IMR-90 (cell line): ENCODE results near the gene UBASH3A. TPM values are rescaled to one million over a fixed set of nuclear protein-coding genes. Genes with fewer than 3 reads are reported as not detected.

ENCODE experiments used
- ATAC-seq: fragments of 200-7000 bp; cut with Tn5 transposase; 2 replicates; pipeline ENCODE4 v1.9.1; 2020; ENCODE audit warnings: low read depth, mild to moderate bottlenecking, moderate library complexity
- BruUV-seq: library from RNA; stranded (reverse); fragments of 400-500 nt; replicated peaks from 2 replicates; lab custom pipeline; 2021; lab: Mats Ljungman, UMichigan
- CTCF ChIA-PET: fragments of 300-600 bp; formaldehyde crosslinking; extraction: SDS; loops from one replicate; lab custom pipeline; 2021; ENCODE audit warnings: antibody characterized with exemption; lab: Yijun Ruan, JAX
- POLR2A ChIA-PET: fragments of 300-600 bp; sonication (Branson Sonifier 250); formaldehyde crosslinking; loops from one replicate; lab custom pipeline; 2022; ENCODE audit warnings: antibody characterized with exemption; ENCODE audit not compliant: unreplicated experiment; lab: Charles Lee
- DNase-seq: peaks from one replicate; pipeline ENCODE4 v3.0.0; 2013
- H2AFZ ChIP-seq: replicated peaks from 2 replicates; pipeline ENCODE3; 2013; ENCODE audit warnings: low read length, mild to moderate bottlenecking; ENCODE audit not compliant: poor library complexity
- H2AK5ac ChIP-seq: 2 replicates; pipeline ENCODE4 v1.6.1; 2013; ENCODE audit warnings: low read depth, low read length, inconsistent platforms
- H2AK9ac ChIP-seq: replicated peaks from 2 replicates; pipeline ENCODE3; 2013; ENCODE audit warnings: mild to moderate bottlenecking, low read depth, low read length, moderate library complexity; ENCODE audit not compliant: poor library complexity
- H2BK120ac ChIP-seq: 2 replicates; pipeline ENCODE4 v1.6.1; 2013; ENCODE audit warnings: low read depth, low read length, inconsistent platforms
- H2BK15ac ChIP-seq: 3 replicates; pipeline ENCODE4 v1.6.1; 2013; ENCODE audit warnings: low read depth, low read length, inconsistent platforms
- H2BK20ac ChIP-seq: 2 replicates; pipeline ENCODE4 v1.6.1; 2013; ENCODE audit warnings: low read depth, mild to moderate bottlenecking, inconsistent platforms, low read length, moderate library complexity
- H2BK5ac ChIP-seq: 2 replicates; pipeline ENCODE4 v1.6.1; 2013; ENCODE audit warnings: mild to moderate bottlenecking, low read depth, low read length, inconsistent platforms; ENCODE audit not compliant: poor library complexity, severe bottlenecking
- H3K14ac ChIP-seq: replicated peaks from 2 replicates; pipeline ENCODE4 v1.6.1; 2013; ENCODE audit warnings: low read depth, low read length, inconsistent platforms
- H3K18ac ChIP-seq: 2 replicates; pipeline ENCODE4 v1.6.1; 2013; ENCODE audit warnings: low read depth, low read length, control low read depth
- H3K23ac ChIP-seq: 2 replicates; pipeline ENCODE4 v1.6.1; 2013; ENCODE audit warnings: low read depth, low read length, inconsistent platforms
- H3K27ac ChIP-seq: 2 replicates; pipeline ENCODE4 v1.5.1; 2013; ENCODE audit warnings: mild to moderate bottlenecking, control low read depth, low read length; ENCODE audit not compliant: insufficient read depth
- H3K27me3 ChIP-seq: 2 replicates; pipeline ENCODE4 v1.6.1; 2013; ENCODE audit warnings: low read length; ENCODE audit not compliant: control insufficient read depth, insufficient read depth
- H3K36me3 ChIP-seq: 2 replicates; pipeline ENCODE4 v1.6.1; 2013; ENCODE audit warnings: low read length, mixed read lengths; ENCODE audit not compliant: control insufficient read depth, insufficient read depth
- H3K4ac ChIP-seq: 2 replicates; pipeline ENCODE4 v1.6.1; 2013; ENCODE audit warnings: low read depth, low read length, inconsistent platforms
- H3K4me1 ChIP-seq: 2 replicates; pipeline ENCODE4 v1.6.1; 2013; ENCODE audit warnings: low read length, mixed read lengths; ENCODE audit not compliant: control insufficient read depth, insufficient read depth
- H3K4me2 ChIP-seq: 2 replicates; pipeline ENCODE4 v1.6.1; 2013; ENCODE audit warnings: low read depth, mild to moderate bottlenecking, control low read depth, low read length, moderate library complexity
- H3K4me3 ChIP-seq: 2 replicates; pipeline ENCODE4 v1.5.1; 2013; ENCODE audit warnings: low read depth, mild to moderate bottlenecking, control low read depth, low read length, moderate library complexity; ENCODE audit not compliant: insufficient read depth
- H3K56ac ChIP-seq: 2 replicates; pipeline ENCODE4 v1.6.1; 2013; ENCODE audit warnings: low read length, inconsistent platforms; ENCODE audit not compliant: insufficient read depth; ENCODE audit errors: extremely low read depth
- H3K79me1 ChIP-seq, 2 experiments: 2 replicates each; pipeline ENCODE4 v1.6.1; 2013; ENCODE audit warnings: low read length in 2 of 2, inconsistent platforms in 1 of 2, low read depth in 1 of 2
- H3K9ac ChIP-seq: 2 replicates; pipeline ENCODE4 v1.6.1; 2013; ENCODE audit warnings: low read depth, low read length, control low read depth
- H3K9me1 ChIP-seq: 2 replicates; pipeline ENCODE4 v1.6.1; 2013; ENCODE audit warnings: low read length, inconsistent platforms; ENCODE audit not compliant: insufficient read depth
- H3K9me3 ChIP-seq: 2 replicates; pipeline ENCODE4 v1.6.1; 2013; ENCODE audit warnings: low read length; ENCODE audit not compliant: control insufficient read depth, insufficient read depth
- H4K20me1 ChIP-seq: 2 replicates; pipeline ENCODE4 v1.6.1; 2013; ENCODE audit warnings: low read length, inconsistent platforms; ENCODE audit not compliant: insufficient read depth
- H4K5ac ChIP-seq: 2 replicates; pipeline ENCODE4 v1.6.1; 2013; ENCODE audit warnings: mild to moderate bottlenecking, low read depth, low read length, control low read depth
- H4K8ac ChIP-seq, 2 experiments: 2 replicates each; pipeline ENCODE4 v1.6.1; 2013; ENCODE audit warnings: low read depth in 2 of 2, low read length in 2 of 2, control low read depth in 1 of 2, inconsistent platforms in 1 of 2
- H4K91ac ChIP-seq: 2 replicates; pipeline ENCODE4 v1.6.1; 2013; ENCODE audit warnings: low read depth, low read length, inconsistent platforms; ENCODE audit not compliant: insufficient read depth
- BHLHE40 ChIP-seq: fragments of 150-350 bp; IDR thresholded peaks from 2 replicates; pipeline ENCODE4 v1.6.1; 2016; ENCODE audit warnings: mild to moderate bottlenecking, low read depth, low read length
- CEBPB ChIP-seq: IDR thresholded peaks from 2 replicates; pipeline ENCODE4 v1.6.1; 2012; ENCODE audit warnings: low read depth, low read length, improper control_type of control experiment
- ELK1 ChIP-seq: fragments of 150-350 bp; IDR thresholded peaks from 2 replicates; pipeline ENCODE4 v1.6.1; 2016; ENCODE audit warnings: low read depth, mild to moderate bottlenecking, low read length, moderate library complexity, borderline replicate concordance
- FOS ChIP-seq: fragments of 150-350 bp; IDR thresholded peaks from 2 replicates; pipeline ENCODE4 v1.6.1; 2016; ENCODE audit warnings: low read depth, low read length
- MAZ ChIP-seq: IDR thresholded peaks from 2 replicates; pipeline ENCODE4 v1.6.1; 2012; ENCODE audit warnings: low read depth, mild to moderate bottlenecking, low read length, improper control_type of control experiment, moderate library complexity, borderline replicate concordance
- RAD21 ChIP-seq: IDR thresholded peaks from 2 replicates; pipeline ENCODE4 v1.6.1; 2012; ENCODE audit warnings: low read length, improper control_type of control experiment
- RCOR1 ChIP-seq: IDR thresholded peaks from 2 replicates; pipeline ENCODE4 v1.6.1; 2012; ENCODE audit warnings: mild to moderate bottlenecking, low read length, improper control_type of control experiment; ENCODE audit not compliant: insufficient replicate concordance
- RFX5 ChIP-seq: IDR thresholded peaks from 2 replicates; pipeline ENCODE4 v1.8.0; 2012; ENCODE audit warnings: low read depth, mild to moderate bottlenecking, low read length, moderate library complexity
- SMC3 ChIP-seq: fragments of 150-350 bp; IDR thresholded peaks from 2 replicates; pipeline ENCODE4 v1.6.1; 2016; ENCODE audit warnings: low read depth, mild to moderate bottlenecking, antibody characterized with exemption, low read length, moderate library complexity
- USF2 ChIP-seq: fragments of 150-350 bp; IDR thresholded peaks from 2 replicates; pipeline ENCODE4 v1.6.1; 2017; ENCODE audit warnings: mild to moderate bottlenecking, antibody characterized with exemption, low read length, low read depth
- WGBS, 2 experiments: methylation state at CpG; one replicate each; pipeline versions ENCODE4 v1.1.5 to v1.1.7; 2013; ENCODE audit warnings: missing lambda C conversion rate in 2 of 2; ENCODE audit not compliant: insufficient read length in 1 of 2; ENCODE audit errors: extremely low coverage in 2 of 2; 5-methylcytosine and 5-hydroxymethylcytosine counted together
- dilution Hi-C: fragments of 300-500 bp; cut with HindIII; formaldehyde crosslinking; loops from one replicate; pipeline ENCODE4 v1.14.3; 2018; ENCODE audit warnings: low sequenced_read_pairs; ENCODE audit not compliant: unreplicated experiment
- in situ Hi-C: fragments of 300-500 bp; cut with MboI; formaldehyde crosslinking; loops from 3 replicates; pipeline ENCODE4 v1.14.3; 2019; ENCODE audit warnings: low sequenced_read_pairs, inconsistent platforms, mixed read lengths
- intact Hi-C: fragments of 100-400 bp; cut with micrococcal nuclease; formaldehyde crosslinking; loops from 2 replicates; pipeline ENCODE4 v1.10.0; 2022
- polyA plus RNA-seq, 3 experiments: library from polyadenylated mRNA; depleted of rRNA; stranded (reverse); fragments of >200 nt; gene quantifications; 2 replicates each; pipeline ENCODE4 v1.2.3, GENCODE V29; 2012; ENCODE audit warnings: low replicate concordance in 1 of 3
- total RNA-seq: library from RNA; depleted of rRNA; stranded (reverse); fragments of >200 nt; gene quantifications from 2 replicates; pipeline ENCODE4 v1.2.3, GENCODE V29; 2012

The UBASH3A gene
- total and polyA plus RNA-seq, 2 of the 4 experiments (the other 2 are of a cell fraction), result not detected

GRCh38 chr21:42384989-42385388 is 18.7 kb upstream of the UBASH3A start:
- no peak overlapping the region for H3K14ac ChIP-seq
- no peak overlapping the region for H3K4me3 ChIP-seq
- DNase-seq (no peak), ATAC-seq (no peak)
- no peak overlapping the region for H2AFZ ChIP-seq
- no peak overlapping the region for H3K18ac ChIP-seq
- H4K20me1 ChIP-seq, result no peaks in the 10 kb centered on the region
- no peak overlapping the region for H2AK5ac ChIP-seq
- no peaks in the 10 kb centered on the region for H3K79me1 ChIP-seq
- POLR2A ChIA-PET, result no interaction called here
- no peak overlapping the region for H4K8ac ChIP-seq
- H3K9ac ChIP-seq, result no peak overlapping the region
- TF ChIP-seq CEBPB (no peak), RCOR1 (no peak), FOS (no peak), RFX5 (no peak), USF2 (no peak), RAD21 (no peak), BHLHE40 (no peak), ELK1 (no peak), MAZ (no peak), SMC3 (no peak)
- no peaks in the 10 kb centered on the region for H3K4me1 ChIP-seq
- H3K9me1 ChIP-seq, result no peaks in the 10 kb centered on the region
- H3K27ac ChIP-seq, result no peak overlapping the region
- dilution Hi-C loops, result no loop called here
- intact Hi-C loops, result no loop called here
- no peak overlapping the region for H4K91ac ChIP-seq
- H2BK120ac ChIP-seq, result no peak overlapping the region
- no peak overlapping the region for H4K5ac ChIP-seq
- 80% methylated on average over 1 of the region's 2 CpGs; no CpG with 5 or more reads in 1 of the 2 experiments for WGBS, 2 experiments
- peaks cover 3% of the 10 kb centered on the region; the same call in 1 of the 2 replicates for H3K9me3 ChIP-seq
- no peak overlapping the region for H3K23ac ChIP-seq
- no peaks in the 10 kb centered on the region for H3K36me3 ChIP-seq
- no peak overlapping the region for H2AK9ac ChIP-seq
- CTCF ChIA-PET, result no interaction called here
- no TSS peak for BruUV-seq
- no peak overlapping the region for H2BK15ac ChIP-seq
- H3K4me2 ChIP-seq, result no peak overlapping the region
- in situ Hi-C loops, result no loop called here
- no peak overlapping the region for H3K4ac ChIP-seq
- no peak overlapping the region for H2BK5ac ChIP-seq
- H3K27me3 ChIP-seq, result peaks cover 27% of the 10 kb centered on the region
- H3K56ac ChIP-seq, result no peak overlapping the region
- H2BK20ac ChIP-seq, result no peak overlapping the region
